Measurements from ENCODE around the gene RHOBTB3. TPM values are rescaled to one million over a fixed set of nuclear protein-coding genes. Genes with fewer than 3 reads are reported as not detected.

RHOBTB3 gene
- total RNA-seq, 1 experiment from 2014 or later = 6.8 TPM

DNA sequence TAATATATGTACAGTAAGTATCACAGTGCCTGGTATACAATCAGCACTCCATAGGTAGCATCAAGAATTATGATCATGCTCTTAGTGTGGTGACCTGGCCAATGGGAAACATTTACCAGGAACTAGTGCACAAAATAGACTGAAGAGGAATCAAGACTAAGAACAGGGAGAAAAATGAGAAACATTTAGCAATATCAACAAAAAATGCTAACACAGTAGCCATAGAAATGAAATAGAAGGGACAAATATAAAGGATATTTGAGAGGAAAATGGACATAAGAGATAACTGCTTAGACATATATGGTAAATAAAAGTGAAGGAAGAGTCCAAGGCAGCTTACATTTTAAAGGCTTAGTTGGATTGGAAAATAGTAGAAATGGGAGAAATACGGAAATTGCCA is 31.8 kb upstream of the RHOBTB3 start:
- Histone ChIP-seq H2BK120ac (ENCODE audit: low read depth, low read length, poor library complexity, severe bottlenecking) (no peak overlapping the region), H3K14ac (ENCODE audit: insufficient read depth, low read length) (no peak overlapping the region), H3K4me1 (ENCODE audit: insufficient read depth, low read length) (no peaks in the 10 kb centered on the region), H4K91ac (ENCODE audit: insufficient read length, low read depth, low read length) (no peak overlapping the region), H3K23ac (ENCODE audit: insufficient read length, low read depth, low read length) (no peak overlapping the region), H4K8ac (replicated peaks; ENCODE audit: insufficient read length, low read depth, low read length) (no peak overlapping the region), H4K5ac (ENCODE audit: insufficient read length, low read depth, low read length) (no peak overlapping the region), H2BK12ac (ENCODE audit: insufficient read length, low read depth, low read length) (no peak overlapping the region), H3K79me2 (ENCODE audit: insufficient read depth, low read length) (no peaks in the 10 kb centered on the region), H2BK5ac (ENCODE audit: insufficient read length, low read length) (no peak overlapping the region), H3K9me3 (ENCODE audit: control insufficient read depth, low read depth, low read length) (no peaks in the 10 kb centered on the region), H2AK5ac (ENCODE audit: insufficient read length, low read length) (no peak overlapping the region), H2BK20ac (ENCODE audit: low read depth, low read length, poor library complexity, severe bottlenecking) (no peak overlapping the region), H3K79me1 (ENCODE audit: insufficient read depth, low read depth, low read length, poor library complexity, severe bottlenecking) (no peaks in the 10 kb centered on the region), H3T11ph (ENCODE audit: low read length) (no peak overlapping the region), H3K27me3 (ENCODE audit: insufficient read depth, low read length) (no peaks in the 10 kb centered on the region), H4K20me1 (ENCODE audit: control insufficient read depth, insufficient read depth, insufficient read length) (no peaks in the 10 kb centered on the region), H2AFZ (ENCODE audit: low read length) (no peak overlapping the region), H3K9ac (ENCODE audit: extremely low read depth, insufficient read length, low read length) (no peak overlapping the region), H3K56ac (ENCODE audit: insufficient read length, low read depth, low read length) (no peak overlapping the region), H3K18ac (ENCODE audit: insufficient read length, low read depth, low read length) (no peak overlapping the region), H3K23me2 (ENCODE audit: insufficient read length, low read depth, low read length, poor library complexity, severe bottlenecking) (no peaks in the 10 kb centered on the region), H2BK15ac (ENCODE audit: low read depth, low read length) (no peak overlapping the region), H3K27ac (ENCODE audit: insufficient read length, low read depth, low read length) (no peak overlapping the region), H3K4me2 (ENCODE audit: insufficient read depth, insufficient read length, low read length) (no peak overlapping the region), H3K4ac (ENCODE audit: low read depth, low read length) (no peak overlapping the region)
- H3K4me3 Mint-ChIP-seq = no peak overlapping the region
- TF ChIP-seq, protein P1, sequence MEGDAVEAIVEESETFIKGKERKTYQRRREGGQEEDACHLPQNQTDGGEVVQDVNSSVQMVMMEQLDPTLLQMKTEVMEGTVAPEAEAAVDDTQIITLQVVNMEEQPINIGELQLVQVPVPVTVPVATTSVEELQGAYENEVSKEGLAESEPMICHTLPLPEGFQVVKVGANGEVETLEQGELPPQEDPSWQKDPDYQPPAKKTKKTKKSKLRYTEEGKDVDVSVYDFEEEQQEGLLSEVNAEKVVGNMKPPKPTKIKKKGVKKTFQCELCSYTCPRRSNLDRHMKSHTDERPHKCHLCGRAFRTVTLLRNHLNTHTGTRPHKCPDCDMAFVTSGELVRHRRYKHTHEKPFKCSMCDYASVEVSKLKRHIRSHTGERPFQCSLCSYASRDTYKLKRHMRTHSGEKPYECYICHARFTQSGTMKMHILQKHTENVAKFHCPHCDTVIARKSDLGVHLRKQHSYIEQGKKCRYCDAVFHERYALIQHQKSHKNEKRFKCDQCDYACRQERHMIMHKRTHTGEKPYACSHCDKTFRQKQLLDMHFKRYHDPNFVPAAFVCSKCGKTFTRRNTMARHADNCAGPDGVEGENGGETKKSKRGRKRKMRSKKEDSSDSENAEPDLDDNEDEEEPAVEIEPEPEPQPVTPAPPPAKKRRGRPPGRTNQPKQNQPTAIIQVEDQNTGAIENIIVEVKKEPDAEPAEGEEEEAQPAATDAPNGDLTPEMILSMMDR (conservative IDR thresholded peaks at IDR 0.05) = no peak
- no peak for DNase-seq
- H3K36me3 Mint-ChIP-seq (ENCODE audit: insufficient read depth in 1 of 3, low read depth in 3 of 3) = no peaks in the 10 kb centered on the region
- H3K27ac Mint-ChIP-seq = no peak overlapping the region
- H3K27me3 Mint-ChIP-seq (ENCODE audit: low read depth) = peaks cover 2% of the 10 kb centered on the region; the same call in 1 of the 2 replicates
- no peaks in the 10 kb centered on the region for H3K9me3 Mint-ChIP-seq
- 100% methylated on average over 1 of the region's 1 CpG for WGBS (ENCODE audit: extremely low coverage, insufficient read length, low lambda C conversion rate)
- peaks cover 0 to 3% of the 10 kb centered on the region in 2 experiments; a peak in 1 of 4 replicates for H3K4me1 Mint-ChIP-seq
